Omental fat pad (tissue), 4 donors: ENCODE results near the gene GARIN5B. TPM values are rescaled to one million over a fixed set of nuclear protein-coding genes. Genes with fewer than 3 reads are reported as not detected.

Experiments used
- ATAC-seq: fragments of 150-250 bp; one replicate; pipeline ENCODE4 v1.9.1; 2016; ENCODE audit warnings: mild to moderate bottlenecking, moderate library complexity; ENCODE audit not compliant: low FRiP score
- DNase-seq: peaks from one replicate; pipeline ENCODE4 v3.0.0-alpha.2; 2019; ENCODE audit warnings: low spot score
- CTCF ChIP-seq, 3 donors: fragments of 450-650 bp; IDR thresholded peaks; one replicate each; pipeline ENCODE4 v1.5.1; 2016 to 2017; ENCODE audit warnings: antibody characterized with exemption in 3 of 3, mild to moderate bottlenecking in 3 of 3, moderate library complexity in 2 of 3
- total RNA-seq, 4 donors: library from RNA; depleted of rRNA; stranded (reverse); fragments of >200 nt; gene quantifications; one replicate each; pipeline ENCODE4 v1.1.0, GENCODE V29; 2016

GARIN5B gene
- total RNA-seq, 4 donors from 2014 or later = 0.09 TPM; not detected in 3

- DNase-seq (no peak), ATAC-seq (no peak)
- no peak for TF ChIP-seq CTCF (IDR thresholded peaks at IDR 0.05)
These were observed 24.9 kb upstream of the GARIN5B start for GRCh38 chr19:55387736-55388497.

GRCh38 chr19:55386493-55386971, 23.5 kb upstream of the GARIN5B start:
- DNase-seq = no peak
- no peak for ATAC-seq
- TF ChIP-seq CTCF (IDR thresholded peaks at IDR 0.05) = no peak

- TF ChIP-seq CTCF (IDR thresholded peaks at IDR 0.05) = no peak
These were observed 22.8 kb upstream of the GARIN5B start, which contains the start of gene RPL28 for GRCh38 chr19:55385724-55386492. Gene RPL28 (plus strand): TSS chr19:55385932. CDS start chr19:55386358, 426 bp downstream.

GRCh38 chr19:55384920-55385723, 22.1 kb upstream of the GARIN5B start:
- ATAC-seq (peak; percentile 78), DNase-seq (peak; percentile 91)
- no peak for TF ChIP-seq CTCF (IDR thresholded peaks at IDR 0.05)

More at GRCh38 chr19:55385724-55386492, 22.8 kb upstream of the GARIN5B start, which contains the start of gene RPL28:
- ATAC-seq (peak; percentile 87), DNase-seq (peak; percentile 94)

DNA sequence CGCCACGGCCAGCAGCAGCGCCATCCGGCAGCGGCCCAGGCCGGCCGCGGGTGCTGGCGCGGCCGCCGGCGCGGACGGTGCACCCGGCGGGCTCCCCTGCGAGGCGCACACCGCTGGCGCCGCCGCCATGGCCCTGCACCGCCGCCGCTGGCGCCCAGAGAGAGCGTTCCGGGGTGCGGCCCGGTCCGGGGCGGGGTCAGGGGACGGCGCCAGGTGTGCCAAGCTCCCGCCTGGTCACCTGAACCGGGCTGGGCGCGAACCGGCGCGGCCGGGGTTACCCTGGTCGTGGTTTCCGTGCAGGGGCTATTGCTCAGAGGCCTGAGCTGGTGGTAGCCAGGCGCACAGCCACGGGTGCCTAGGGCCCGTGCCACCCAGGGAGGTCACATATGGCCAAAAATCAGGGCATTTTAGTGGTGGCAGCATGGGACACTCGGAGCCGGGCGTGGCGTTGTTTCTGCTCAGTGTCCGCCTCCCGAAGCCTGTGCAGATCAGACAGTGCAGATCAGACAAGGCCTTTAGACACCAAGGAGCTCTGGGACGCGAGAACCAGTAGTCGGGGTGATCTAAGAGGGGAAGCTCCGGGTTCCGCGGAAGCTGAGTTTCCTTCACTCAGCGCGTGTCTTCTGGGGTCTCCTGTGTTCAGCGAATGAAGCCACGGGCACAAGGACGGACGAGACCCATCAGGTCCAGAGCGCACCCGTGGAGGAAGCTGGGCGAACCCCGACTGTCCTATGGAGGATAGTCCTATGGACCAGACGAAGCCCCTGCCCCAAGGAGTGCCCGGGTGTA, 21.3 kb upstream of the GARIN5B start, which contains the start of gene TMEM238:
TMEM238 (minus strand) TSS at position 162 of the 789 bp plus-strand sequence; CDS start at position 129, 33 bp downstream.
- peak; percentile 1 for ATAC-seq
- DNase-seq = no peak
- TF ChIP-seq CTCF (IDR thresholded peaks at IDR 0.05) = no peak
